Peyer's patch (tissue), 4 donors: ENCODE measurements around the gene RXFP4.

ENCODE experiments used
- POLR2A ChIP-seq, 2 donors: fragments of 450-650 bp; IDR thresholded peaks; one replicate each; pipeline ENCODE4 v1.5.1; 2017; ENCODE audit warnings: antibody characterized with exemption in 2 of 2, mild to moderate bottlenecking in 2 of 2, moderate library complexity in 2 of 2
- TF ChIP-seq, protein P1 (sequence below), 6 experiments: fragments of 450-650 bp in 4 of 6; fragments of 200-600 bp in 2 of 6; sonication (generic) in 1 of 6; IDR thresholded peaks; one replicate each; pipeline ENCODE4 v1.5.1; 2017 to 2019; ENCODE audit warnings: antibody characterized with exemption in 6 of 6, mild to moderate bottlenecking in 3 of 6, moderate library complexity in 1 of 6

DNA sequence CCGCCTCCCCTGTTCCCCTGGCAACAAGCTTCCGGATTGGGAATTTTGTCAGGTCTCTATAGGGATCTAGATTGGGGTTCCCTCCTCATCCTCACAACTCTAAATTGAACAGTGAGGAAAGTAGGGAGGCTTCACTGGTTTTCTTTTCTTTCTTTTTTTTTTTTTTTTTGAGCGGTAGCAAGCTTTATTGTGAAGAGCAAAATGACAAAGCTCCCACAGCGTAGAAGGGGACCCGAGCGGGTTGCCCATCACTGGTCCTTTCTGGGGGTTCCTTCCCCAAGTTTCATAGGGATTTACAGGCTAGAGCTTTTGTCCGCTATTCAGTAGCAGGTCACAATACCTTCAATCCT lies 26.6 kb downstream of the RXFP4 start:
- TF ChIP-seq, protein P1, sequence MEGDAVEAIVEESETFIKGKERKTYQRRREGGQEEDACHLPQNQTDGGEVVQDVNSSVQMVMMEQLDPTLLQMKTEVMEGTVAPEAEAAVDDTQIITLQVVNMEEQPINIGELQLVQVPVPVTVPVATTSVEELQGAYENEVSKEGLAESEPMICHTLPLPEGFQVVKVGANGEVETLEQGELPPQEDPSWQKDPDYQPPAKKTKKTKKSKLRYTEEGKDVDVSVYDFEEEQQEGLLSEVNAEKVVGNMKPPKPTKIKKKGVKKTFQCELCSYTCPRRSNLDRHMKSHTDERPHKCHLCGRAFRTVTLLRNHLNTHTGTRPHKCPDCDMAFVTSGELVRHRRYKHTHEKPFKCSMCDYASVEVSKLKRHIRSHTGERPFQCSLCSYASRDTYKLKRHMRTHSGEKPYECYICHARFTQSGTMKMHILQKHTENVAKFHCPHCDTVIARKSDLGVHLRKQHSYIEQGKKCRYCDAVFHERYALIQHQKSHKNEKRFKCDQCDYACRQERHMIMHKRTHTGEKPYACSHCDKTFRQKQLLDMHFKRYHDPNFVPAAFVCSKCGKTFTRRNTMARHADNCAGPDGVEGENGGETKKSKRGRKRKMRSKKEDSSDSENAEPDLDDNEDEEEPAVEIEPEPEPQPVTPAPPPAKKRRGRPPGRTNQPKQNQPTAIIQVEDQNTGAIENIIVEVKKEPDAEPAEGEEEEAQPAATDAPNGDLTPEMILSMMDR (IDR thresholded peaks at IDR 0.05): no peak
- no peak for TF ChIP-seq POLR2A (IDR thresholded peaks at IDR 0.05)
